ENCODE measurements around the gene MREG.

The MREG gene

DNA sequence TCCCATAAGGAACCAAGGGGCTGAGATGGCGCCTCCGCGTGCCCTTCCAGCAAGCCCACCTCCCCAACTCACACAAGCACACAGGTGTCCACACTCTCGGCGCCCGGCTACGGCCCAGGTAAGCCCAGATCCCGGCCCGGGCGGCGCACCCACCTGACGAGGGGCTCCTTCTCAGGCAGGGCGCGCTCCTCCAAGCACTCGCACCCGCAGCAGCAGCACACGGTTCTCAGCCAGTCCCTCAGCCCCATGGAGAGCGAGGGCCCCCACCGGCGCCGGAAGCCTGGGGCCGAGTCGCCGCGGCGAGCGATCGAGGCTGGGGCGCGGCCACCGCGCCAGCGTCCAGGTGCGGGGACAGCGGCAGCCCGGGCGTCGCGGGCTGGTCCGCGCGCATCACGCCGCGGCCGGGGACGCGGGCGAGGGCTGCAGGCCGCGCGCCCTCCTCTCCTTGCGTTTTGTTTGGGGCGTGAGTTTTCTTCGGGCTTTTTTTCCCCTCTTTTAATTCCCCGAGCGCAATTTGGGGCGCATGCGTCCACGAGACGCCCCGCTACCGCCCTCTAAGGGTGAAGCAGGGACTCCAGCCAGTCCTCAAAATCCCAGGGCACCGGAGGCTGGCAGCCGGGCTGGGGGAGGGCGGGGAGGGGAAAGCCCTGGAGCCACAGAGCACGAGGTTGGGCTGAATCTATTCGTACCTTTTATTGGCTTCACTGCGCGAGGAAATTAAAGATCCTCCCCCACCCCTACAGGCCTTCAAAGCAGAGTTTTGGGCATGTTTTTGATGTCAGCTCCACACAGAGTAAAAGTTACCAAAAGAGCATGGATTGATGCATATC lies at the start of gene MREG:
Gene MREG (minus strand): TSS at position 472 of the 830 bp plus-strand sequence. CDS start 224 bp downstream, at position 248.
- DNase-seq: peak; percentile 81 to 86

- no peak for DNase-seq
Measured at GRCh38 chr2:216059233-216059834, 46.0 kb upstream of the MREG start.

- DNase-seq: peak; percentile 31 to 51
Measured at GRCh38 chr2:216057688-216058193, 44.4 kb upstream of the MREG start.

GRCh38 chr2:216056739-216057138 lies 43.4 kb upstream of the MREG start:
- DNase-seq: no peak

DNA sequence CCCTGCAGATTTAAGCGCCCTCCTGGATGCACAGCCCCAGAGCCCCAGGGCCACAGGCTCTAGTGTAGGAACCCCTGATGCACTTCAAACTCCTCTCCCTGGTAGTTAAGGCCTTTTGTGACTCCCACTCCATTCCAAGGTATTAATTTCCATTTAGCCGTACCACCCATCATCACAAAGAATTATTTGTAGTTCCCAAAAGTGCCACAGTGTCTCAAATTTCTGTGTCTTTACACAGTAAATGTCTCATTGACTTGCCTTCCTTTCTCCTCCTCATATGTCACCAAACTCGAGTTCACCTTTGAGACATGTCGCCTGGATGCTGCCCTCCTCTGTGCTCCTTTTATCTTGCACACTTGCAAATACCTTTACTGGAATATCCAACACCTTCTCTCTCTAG lies 42.3 kb upstream of the MREG start:
- DNase-seq: no peak

- DNase-seq: no peak
Measured at GRCh38 chr2:216052420-216052819, 39.1 kb upstream of the MREG start.

DNA sequence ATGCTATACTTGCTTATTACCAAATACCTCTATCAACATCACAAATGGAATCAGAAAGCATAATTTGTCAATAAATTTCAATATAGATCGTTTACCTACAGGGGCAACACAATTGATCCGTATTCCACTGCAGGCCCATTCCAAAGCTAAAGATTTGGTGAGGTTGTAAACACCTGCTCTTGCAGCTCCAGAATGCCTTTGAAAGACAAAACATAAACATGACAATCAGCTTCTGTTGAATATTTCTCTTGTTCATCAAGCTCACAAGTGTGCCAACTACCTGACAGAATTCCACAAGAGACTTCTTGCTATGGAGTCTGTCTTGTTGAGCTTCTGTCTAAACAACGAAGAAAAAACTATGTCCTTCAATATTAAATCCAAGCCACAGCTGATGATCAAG lies 38.0 kb upstream of the MREG start:
- DNase-seq: no peak

DNA sequence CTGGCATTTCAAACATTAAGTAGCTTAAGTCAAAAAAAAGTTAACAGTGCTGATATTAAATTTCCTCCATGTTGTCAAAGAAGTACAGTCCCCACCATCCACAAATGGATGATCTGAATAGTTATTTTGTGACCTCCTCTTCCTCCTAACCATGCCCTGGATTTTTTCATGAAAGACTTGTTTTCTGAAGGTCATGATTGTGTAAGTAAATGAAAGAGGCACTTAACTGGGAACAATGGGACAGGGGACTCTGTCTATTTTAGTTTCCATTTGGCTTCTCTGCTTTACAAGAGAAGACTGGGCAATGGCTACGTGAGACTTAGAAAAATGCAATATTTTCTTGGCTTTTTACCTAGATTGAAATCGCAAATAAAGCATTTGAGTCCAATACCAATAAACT lies 36.1 kb upstream of the MREG start:
- DNase-seq: no peak

DNA sequence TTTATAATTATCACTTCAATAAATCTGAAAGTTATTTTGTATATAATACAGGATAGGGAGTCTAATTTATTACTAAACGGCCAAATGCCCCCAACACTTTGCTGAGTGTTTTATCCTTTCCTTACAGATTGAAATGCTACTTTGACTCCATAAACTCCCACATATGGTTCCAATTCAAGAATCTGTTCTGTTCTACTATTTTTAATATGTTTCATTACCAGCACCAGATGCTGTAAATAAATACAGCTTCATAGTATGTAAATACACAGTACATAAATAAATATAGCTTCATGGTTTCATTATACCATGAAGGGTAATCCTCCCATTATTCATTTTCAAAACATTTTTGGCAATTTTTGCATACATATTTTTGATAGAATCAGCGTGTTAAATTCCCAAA lies 34.0 kb upstream of the MREG start:
- DNase-seq: no peak

- DNase-seq: no peak
Measured at GRCh38 chr2:216044883-216045486, 31.6 kb upstream of the MREG start.

- no peak for DNase-seq
Measured at GRCh38 chr2:216043949-216044348, 30.6 kb upstream of the MREG start.

DNA sequence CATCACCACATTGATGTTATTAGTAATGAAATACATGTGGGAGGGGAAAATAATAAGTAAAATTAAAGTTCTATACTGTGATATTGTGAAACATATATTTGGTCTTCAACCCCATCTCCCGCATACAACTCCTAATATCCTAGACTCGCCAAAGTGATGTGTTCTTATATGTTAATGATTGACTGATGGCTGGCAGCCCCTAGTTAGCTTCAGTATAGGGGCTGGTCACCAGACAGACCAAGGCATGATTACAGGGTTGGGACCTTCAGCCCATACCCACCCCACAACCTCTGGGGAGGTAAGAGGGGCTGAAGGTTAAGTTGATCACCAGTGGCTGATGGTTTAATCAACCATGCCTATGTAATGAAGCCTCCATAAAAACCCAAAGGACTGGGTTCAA lies 28.1 kb upstream of the MREG start:
- no peak for DNase-seq

GRCh38 chr2:216039918-216040317 lies 26.6 kb upstream of the MREG start:
- DNase-seq: no peak

GRCh38 chr2:216034065-216034464 lies 20.7 kb upstream of the MREG start:
- DNase-seq: peak; percentile 66 to 75

GRCh38 chr2:216033403-216033802 lies 20.1 kb upstream of the MREG start:
- no peak for DNase-seq

GRCh38 chr2:216031960-216032689 lies 18.8 kb upstream of the MREG start:
- no peak for DNase-seq

DNA sequence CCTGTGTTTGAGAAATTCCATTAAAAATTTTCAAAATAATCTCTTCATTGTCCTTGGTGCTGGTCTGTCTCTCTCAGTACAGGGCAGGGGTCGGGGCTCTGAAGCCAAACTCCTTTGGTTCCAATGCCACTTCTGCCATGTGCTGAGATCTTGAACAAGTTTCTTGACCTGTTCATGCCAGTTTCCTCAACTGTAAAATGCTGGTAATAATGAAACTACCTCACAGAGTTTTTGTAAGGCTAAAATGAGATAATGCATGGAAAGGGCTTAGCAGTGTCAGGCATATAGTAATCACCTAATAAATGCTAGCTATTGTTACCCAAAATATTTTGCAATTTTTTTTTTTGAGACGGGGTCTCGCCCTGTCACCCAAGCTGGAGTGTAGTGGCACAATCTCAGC lies 16.9 kb upstream of the MREG start:
- no peak for DNase-seq

DNA sequence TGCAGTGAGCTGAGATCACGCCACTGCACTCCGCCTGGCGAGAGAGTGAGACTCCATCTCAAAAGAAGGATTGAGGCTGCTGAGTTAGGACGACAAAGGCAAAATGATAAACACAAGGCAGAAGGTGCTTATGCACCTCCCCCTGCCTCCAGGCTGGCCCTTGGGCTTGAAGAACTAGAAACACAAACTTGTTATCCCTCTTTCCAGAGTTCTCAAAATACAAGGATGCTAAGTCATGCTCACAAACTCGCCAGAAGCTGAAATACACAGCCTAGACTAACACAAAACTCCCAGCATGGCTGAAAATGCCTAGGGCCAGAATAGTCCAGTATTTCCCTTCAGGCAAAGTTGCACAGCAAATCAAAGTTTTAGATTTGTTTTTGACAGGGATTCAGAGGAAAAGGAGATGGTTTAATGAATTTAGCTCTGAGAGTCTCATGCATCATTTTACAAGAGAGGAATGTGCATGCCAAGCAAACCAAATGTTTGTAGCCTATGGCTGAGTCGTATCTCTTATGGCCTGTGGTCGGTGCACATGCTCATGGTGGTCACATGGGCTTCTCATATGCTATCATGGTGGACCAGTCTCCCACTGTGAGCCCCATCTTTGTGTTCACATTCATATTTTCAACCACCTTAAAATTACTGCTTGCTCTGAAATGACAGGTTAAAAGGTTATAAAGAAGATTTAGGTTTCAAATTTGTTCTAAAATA lies 16.2 kb upstream of the MREG start:
- DNase-seq: no peak

DNA sequence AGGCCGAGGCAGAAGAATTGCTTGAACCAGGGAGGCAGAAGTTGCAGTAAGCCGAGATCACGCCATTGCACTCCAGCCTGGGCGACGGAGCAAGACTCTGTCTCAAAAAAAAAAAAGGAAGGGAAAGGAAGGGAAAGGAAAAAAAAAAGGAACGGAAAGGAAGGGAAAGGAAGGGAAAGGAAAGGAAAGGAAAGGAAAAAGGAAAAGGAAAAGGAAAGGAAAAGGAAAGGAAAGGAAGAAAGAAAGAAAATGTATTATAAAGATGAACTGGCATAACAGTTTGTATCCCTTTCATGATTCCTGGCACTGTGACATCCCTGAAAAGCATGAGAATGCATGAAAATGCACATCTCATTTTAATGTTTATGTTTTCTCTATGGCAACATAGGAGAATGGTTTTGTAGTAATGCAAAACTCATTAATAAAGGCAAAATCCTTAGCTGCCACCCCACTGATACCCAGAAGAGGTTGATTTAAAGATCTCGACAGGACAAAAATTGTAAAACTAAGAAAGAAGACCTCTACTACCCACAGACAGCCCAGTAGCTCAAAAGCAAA lies 11.5 kb upstream of the MREG start:
- no peak for DNase-seq

GRCh38 chr2:216023055-216023648 lies 9.8 kb upstream of the MREG start:
- peak; percentile 20 to 40 for DNase-seq

GRCh38 chr2:216021768-216022565 lies 8.6 kb upstream of the MREG start:
- DNase-seq: no peak
